Right lobe of liver (tissue), 4 donors: ENCODE measurements around the gene ZNF605.

Experiments
- CTCF ChIP-seq, 4 donors: fragments of 200-600 bp in 3 of 4; fragments of 450-650 bp in 1 of 4; IDR thresholded peaks; one replicate each; pipeline versions ENCODE4 v1.5.1 to v1.8.0; 2016 to 2022; ENCODE audit warnings: antibody characterized with exemption in 4 of 4, mild to moderate bottlenecking in 2 of 4
- POLR2A ChIP-seq: fragments of 450-650 bp; IDR thresholded peaks from one replicate; pipeline ENCODE4 v1.6.1; 2017; ENCODE audit warnings: antibody characterized with exemption, mild to moderate bottlenecking
- donor health status: DM: no; HTN: no; CAD: no.
- donor health status: DM: no; HTN: no; CAD: no.
- donor health status: DM: no; HTN: yes; CAD: no.

- TF ChIP-seq CTCF (IDR thresholded peaks at IDR 0.05), result no peak
- no peak for TF ChIP-seq POLR2A
Observed at GRCh38 chr12:132899033-132899432, 57.1 kb downstream of the ZNF605 start.
